A673 (cell line): ENCODE results near the gene MYBPHL. TPM values are rescaled to one million over a fixed set of nuclear protein-coding genes. Genes with fewer than 3 reads are reported as not detected.

Experiments
- BruUV-seq: library from RNA; stranded (reverse); fragments of 400-500 nt; replicated peaks from 2 replicates; lab custom pipeline; 2021; lab: Mats Ljungman, UMichigan
- CTCF ChIA-PET: fragments of 300-600 bp; sonication (Branson Sonifier 250); formaldehyde crosslinking; loops from one replicate; lab custom pipeline; 2022; ENCODE audit warnings: antibody characterized with exemption; lab: Charles Lee
- POLR2A ChIA-PET: fragments of 300-600 bp; sonication (Branson Sonifier 250); formaldehyde crosslinking; loops from one replicate; lab custom pipeline; 2022; ENCODE audit warnings: antibody characterized with exemption; ENCODE audit not compliant: low non-redundant PET; lab: Charles Lee
- DNase-seq: peaks from one replicate; pipeline ENCODE4 v3.0.0-alpha.2; 2015; ENCODE audit warnings: low spot score
- H3K27ac ChIP-seq: fragments of 200-600 bp; sonication (generic); 2 replicates; pipeline ENCODE4 v1.5.1; 2016; ENCODE audit warnings: mixed run types, low read depth, mild to moderate bottlenecking, mixed read lengths, antibody characterized with exemption, low read length; ENCODE audit not compliant: poor library complexity, severe bottlenecking
- H3K27me3 ChIP-seq: fragments of 200-600 bp; sonication (generic); replicated peaks from 2 replicates; pipeline ENCODE4 v1.6.1; 2017; ENCODE audit warnings: mixed run types, low read depth, mild to moderate bottlenecking, mixed read lengths, antibody characterized with exemption, low read length; ENCODE audit not compliant: insufficient read depth, poor library complexity
- H3K36me3 ChIP-seq: fragments of 200-600 bp; sonication (generic); 2 replicates; pipeline ENCODE4 v1.6.1; 2016; ENCODE audit warnings: mixed run types, mild to moderate bottlenecking, mixed read lengths, antibody characterized with exemption, low read length; ENCODE audit not compliant: insufficient read depth, poor library complexity, severe bottlenecking
- H3K4me1 ChIP-seq: fragments of 200-600 bp; sonication (generic); 2 replicates; pipeline ENCODE4 v1.6.1; 2017; ENCODE audit warnings: mixed run types, mild to moderate bottlenecking, mixed read lengths, antibody characterized with exemption, low read length; ENCODE audit not compliant: insufficient read depth, poor library complexity, severe bottlenecking
- H3K4me3 ChIP-seq: fragments of 200-600 bp; sonication (generic); 2 replicates; pipeline ENCODE4 v1.5.1; 2016; ENCODE audit warnings: low read depth, mixed run types, mild to moderate bottlenecking, mixed read lengths, low read length; ENCODE audit not compliant: poor library complexity, severe bottlenecking
- H3K9me3 ChIP-seq: fragments of 200-600 bp; sonication (generic); 2 replicates; pipeline ENCODE4 v1.6.1; 2016; ENCODE audit warnings: mixed run types, low read depth, mild to moderate bottlenecking, mixed read lengths, antibody characterized with exemption, low read length; ENCODE audit not compliant: poor library complexity, severe bottlenecking
- EZH2 ChIP-seq: fragments of 200-600 bp; sonication (generic); IDR thresholded peaks from 2 replicates; pipeline ENCODE4 v1.6.1; 2017; ENCODE audit warnings: borderline replicate concordance, low read depth, mild to moderate bottlenecking, mixed read lengths, antibody characterized with exemption, low read length; ENCODE audit not compliant: poor library complexity, severe bottlenecking
- intact Hi-C: fragments of 100-400 bp; cut with micrococcal nuclease; formaldehyde crosslinking; loops from one replicate; pipeline ENCODE4 v1.10.0; 2022; ENCODE audit not compliant: unreplicated experiment
- total RNA-seq: library from RNA; stranded (reverse); gene quantifications from 2 replicates; pipeline ENCODE4 v1.2.3, GENCODE V29; 2021
- TF ChIP-seq, protein P1 (sequence below): fragments of 300-800, 200-600 bp; sonication (generic); conservative IDR thresholded peaks from 2 replicates; pipeline ENCODE4 v1.5.1; 2017; ENCODE audit warnings: low read depth, mild to moderate bottlenecking, antibody characterized with exemption, low read length, moderate library complexity, mixed read lengths

Gene MYBPHL
- total RNA-seq, 1 experiment from 2014 or later, result not detected

DNA sequence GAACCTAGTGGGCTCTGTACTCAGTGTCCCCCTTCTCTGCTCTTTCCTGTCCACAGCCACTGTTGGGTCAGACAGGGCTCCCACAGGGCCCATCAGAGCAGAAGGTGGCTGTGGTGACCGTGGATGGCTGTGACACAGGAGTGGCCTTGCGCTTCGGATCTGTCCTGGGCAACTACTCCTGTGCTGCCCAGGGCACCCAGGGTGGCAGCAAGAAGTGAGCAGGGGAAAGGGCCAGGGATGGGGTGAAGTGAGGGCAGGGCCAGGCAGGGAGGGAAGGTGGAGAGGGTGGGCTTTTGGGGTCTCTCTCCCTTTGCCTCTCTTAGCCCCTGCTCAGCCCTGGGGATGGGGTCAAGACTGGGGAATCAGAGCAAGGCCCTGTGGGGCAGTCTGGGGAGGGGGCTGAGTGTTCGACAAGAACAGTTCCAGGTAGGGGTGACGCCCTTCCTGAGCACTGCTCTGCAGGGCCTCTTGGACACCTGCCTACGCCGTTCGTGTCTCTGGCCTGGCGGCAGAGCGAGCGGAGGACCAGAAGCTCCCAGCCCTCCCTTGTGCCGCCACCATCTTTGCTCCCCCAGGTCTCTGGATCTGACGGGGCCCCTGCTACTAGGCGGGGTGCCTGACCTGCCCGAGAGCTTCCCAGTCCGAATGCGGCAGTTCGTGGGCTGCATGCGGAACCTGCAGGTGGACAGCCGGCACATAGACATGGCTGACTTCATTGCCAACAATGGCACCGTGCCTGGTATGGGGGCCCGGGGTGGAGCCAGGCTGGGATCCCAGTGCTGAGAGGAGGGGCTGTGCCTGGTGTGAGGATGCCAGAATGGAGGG lies 44.4 kb downstream of the MYBPHL start:
- Histone ChIP-seq H3K36me3 (peaks cover 17% of the 10 kb centered on the region), H3K27ac (no peak overlapping the region), H3K4me3 (no peak overlapping the region), H3K9me3 (no peaks in the 10 kb centered on the region), H3K4me1 (no peaks in the 10 kb centered on the region), H3K27me3 (no peaks in the 10 kb centered on the region)
- BruUV-seq, result no TSS peak
- POLR2A ChIA-PET, result no interaction called here
- DNase-seq, result no peak
- intact Hi-C loops, result loop anchor here (5.0 kb wide), 2 partner anchors 60 to 270 kb away; no protein-coding TSS in a partner anchor
- TF ChIP-seq, protein P1, sequence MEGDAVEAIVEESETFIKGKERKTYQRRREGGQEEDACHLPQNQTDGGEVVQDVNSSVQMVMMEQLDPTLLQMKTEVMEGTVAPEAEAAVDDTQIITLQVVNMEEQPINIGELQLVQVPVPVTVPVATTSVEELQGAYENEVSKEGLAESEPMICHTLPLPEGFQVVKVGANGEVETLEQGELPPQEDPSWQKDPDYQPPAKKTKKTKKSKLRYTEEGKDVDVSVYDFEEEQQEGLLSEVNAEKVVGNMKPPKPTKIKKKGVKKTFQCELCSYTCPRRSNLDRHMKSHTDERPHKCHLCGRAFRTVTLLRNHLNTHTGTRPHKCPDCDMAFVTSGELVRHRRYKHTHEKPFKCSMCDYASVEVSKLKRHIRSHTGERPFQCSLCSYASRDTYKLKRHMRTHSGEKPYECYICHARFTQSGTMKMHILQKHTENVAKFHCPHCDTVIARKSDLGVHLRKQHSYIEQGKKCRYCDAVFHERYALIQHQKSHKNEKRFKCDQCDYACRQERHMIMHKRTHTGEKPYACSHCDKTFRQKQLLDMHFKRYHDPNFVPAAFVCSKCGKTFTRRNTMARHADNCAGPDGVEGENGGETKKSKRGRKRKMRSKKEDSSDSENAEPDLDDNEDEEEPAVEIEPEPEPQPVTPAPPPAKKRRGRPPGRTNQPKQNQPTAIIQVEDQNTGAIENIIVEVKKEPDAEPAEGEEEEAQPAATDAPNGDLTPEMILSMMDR, result no peak
- TF ChIP-seq EZH2, result no peak
- CTCF ChIA-PET, result no interaction called here

- no peak for DNase-seq
- intact Hi-C loops, result loop anchor here (5.0 kb wide), 2 partner anchors 59 to 271 kb away; no protein-coding TSS in a partner anchor
- POLR2A ChIA-PET, result no interaction called here
- Histone ChIP-seq H3K4me3 (no peak overlapping the region), H3K9me3 (no peaks in the 10 kb centered on the region), H3K27ac (no peak overlapping the region), H3K36me3 (peaks cover 17% of the 10 kb centered on the region), H3K27me3 (no peaks in the 10 kb centered on the region), H3K4me1 (no peaks in the 10 kb centered on the region)
- TF ChIP-seq, protein P1, result no peak
- TF ChIP-seq EZH2, result no peak
- CTCF ChIA-PET, result no interaction called here
- no TSS peak for BruUV-seq
Observed at GRCh38 chr1:109261578-109261977, 45.2 kb downstream of the MYBPHL start.

DNA sequence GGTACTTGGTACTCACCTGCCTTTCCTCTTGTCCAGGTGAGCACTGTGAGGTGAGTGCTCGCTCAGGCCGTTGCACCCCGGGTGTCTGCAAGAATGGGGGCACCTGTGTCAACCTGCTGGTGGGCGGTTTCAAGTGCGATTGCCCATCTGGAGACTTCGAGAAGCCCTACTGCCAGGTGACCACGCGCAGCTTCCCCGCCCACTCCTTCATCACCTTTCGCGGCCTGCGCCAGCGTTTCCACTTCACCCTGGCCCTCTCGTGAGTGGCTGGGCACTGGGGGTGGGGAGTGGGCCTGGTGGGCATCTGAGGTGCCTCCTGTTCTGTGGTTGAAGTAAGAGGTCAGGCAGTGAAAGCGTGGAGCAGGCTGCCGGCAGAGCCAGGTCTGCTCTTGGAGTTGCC lies 45.8 kb downstream of the MYBPHL start:
- intact Hi-C loops, result loop anchor here (5.0 kb wide), 2 partner anchors 59 to 271 kb away; no protein-coding TSS in a partner anchor

More for the DNA sequence above, 45.8 kb downstream of the MYBPHL start:
- Histone ChIP-seq H3K27ac (no peak overlapping the region), H3K9me3 (no peaks in the 10 kb centered on the region), H3K4me3 (no peak overlapping the region), H3K36me3 (peaks cover 17% of the 10 kb centered on the region), H3K27me3 (no peaks in the 10 kb centered on the region), H3K4me1 (no peaks in the 10 kb centered on the region)
- BruUV-seq, result no TSS peak
- no peak for DNase-seq
- ChIA-PET POLR2A (no interaction called here), CTCF (no interaction called here)
- TF ChIP-seq, protein P1, result no peak
- no peak for TF ChIP-seq EZH2
